ENCODE results near the gene MDN1.

DNA sequence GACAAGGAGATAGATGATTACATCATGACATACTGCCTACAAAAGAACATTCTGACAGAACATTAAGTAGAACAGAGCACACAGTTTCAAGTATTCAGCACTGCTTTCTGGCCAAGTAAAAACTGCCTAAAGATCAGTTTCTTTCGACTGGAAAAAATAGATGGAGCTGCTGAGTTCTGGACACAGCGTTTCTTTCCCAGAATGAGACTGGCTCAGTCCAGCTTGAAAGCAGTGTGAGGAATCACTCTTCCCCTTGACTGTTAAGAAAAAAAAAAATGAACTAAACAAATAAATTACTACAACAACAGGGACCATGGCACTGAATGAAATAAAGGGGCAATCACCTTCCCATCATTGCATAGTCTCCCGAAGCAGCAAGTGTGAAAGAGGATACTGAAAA is 176.6 kb downstream of the MDN1 start:
- no peak for TF ChIP-seq POLR2AphosphoS5 (IDR thresholded peaks at IDR 0.05)
- TF ChIP-seq, protein P1, sequence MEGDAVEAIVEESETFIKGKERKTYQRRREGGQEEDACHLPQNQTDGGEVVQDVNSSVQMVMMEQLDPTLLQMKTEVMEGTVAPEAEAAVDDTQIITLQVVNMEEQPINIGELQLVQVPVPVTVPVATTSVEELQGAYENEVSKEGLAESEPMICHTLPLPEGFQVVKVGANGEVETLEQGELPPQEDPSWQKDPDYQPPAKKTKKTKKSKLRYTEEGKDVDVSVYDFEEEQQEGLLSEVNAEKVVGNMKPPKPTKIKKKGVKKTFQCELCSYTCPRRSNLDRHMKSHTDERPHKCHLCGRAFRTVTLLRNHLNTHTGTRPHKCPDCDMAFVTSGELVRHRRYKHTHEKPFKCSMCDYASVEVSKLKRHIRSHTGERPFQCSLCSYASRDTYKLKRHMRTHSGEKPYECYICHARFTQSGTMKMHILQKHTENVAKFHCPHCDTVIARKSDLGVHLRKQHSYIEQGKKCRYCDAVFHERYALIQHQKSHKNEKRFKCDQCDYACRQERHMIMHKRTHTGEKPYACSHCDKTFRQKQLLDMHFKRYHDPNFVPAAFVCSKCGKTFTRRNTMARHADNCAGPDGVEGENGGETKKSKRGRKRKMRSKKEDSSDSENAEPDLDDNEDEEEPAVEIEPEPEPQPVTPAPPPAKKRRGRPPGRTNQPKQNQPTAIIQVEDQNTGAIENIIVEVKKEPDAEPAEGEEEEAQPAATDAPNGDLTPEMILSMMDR (IDR thresholded peaks at IDR 0.05 in 8 of 11, conservative IDR thresholded peaks at IDR 0.05 in 3 of 11): no peak
- no peak for TF ChIP-seq POLR2A (IDR thresholded peaks at IDR 0.05)
